ENCODE data around the gene SPRY1.
A peak's percentile ranks its signal among the peaks of the same experiment; 100 is the strongest.

The SPRY1 gene

DNA sequence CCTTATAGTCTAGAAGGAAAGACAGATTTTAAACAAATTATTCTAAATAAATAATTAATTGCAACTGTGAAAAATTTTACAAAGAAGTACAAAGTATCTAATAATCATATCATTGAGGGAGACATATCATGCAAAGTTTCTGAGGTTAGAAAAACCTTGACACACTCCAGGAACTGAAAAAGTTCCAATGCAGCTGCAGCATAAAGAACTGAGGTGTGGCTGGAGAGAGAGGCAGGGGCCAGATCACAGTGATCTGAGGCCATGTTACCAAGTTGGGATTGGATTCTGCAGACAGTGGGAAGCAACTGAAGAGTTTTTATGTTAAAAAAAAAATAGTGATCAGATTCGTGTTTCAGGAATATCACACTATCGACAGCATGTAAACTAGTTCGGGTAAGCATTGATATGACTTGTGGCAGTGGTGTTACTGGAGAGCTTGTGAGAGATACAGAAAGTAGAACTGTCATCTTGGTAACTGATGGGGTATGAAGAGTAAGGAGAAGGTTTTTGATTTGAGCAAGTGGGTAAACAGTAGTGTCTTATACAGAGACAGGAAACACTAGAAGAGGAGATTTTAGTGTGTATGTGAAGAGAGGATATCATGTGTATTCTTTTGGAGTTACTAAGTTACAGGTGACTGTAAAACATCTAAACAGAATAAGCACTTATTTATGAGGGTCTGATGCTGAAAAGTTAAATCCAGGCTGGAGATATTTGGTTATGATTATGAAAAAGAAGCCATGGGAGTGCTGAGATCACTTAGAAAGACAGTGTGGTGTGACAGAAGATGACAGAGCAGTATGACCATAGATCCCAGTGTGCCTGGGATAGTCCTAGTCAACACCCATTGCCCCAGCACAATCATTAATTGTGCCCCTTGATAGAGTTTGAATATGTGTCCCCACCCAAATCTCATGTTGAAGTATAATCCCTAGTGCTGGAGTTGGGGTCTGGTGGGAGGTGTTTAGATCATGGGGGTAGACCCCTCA, 15.6 kb upstream of the SPRY1 start:
- no peak for DNase-seq

DNA sequence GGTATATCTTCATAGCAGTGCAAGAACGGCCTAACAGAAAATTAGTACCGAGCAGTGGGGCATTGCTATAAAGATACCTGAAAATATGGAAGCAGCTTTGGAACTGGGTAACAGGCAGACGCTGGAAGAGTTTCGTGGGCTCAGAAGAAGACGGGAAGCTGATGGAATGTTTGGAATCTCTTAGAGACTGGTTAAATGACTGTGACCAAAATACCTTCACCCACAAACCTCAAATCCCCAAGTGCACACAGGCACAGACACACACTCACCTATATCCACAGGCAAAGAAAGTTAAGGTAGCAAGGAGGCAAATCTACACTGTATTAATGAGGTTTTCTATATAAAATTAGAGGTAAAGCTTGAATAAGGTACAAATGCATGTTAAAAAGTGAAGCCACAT, 14.6 kb upstream of the SPRY1 start:
- DNase-seq: no peak

DNA sequence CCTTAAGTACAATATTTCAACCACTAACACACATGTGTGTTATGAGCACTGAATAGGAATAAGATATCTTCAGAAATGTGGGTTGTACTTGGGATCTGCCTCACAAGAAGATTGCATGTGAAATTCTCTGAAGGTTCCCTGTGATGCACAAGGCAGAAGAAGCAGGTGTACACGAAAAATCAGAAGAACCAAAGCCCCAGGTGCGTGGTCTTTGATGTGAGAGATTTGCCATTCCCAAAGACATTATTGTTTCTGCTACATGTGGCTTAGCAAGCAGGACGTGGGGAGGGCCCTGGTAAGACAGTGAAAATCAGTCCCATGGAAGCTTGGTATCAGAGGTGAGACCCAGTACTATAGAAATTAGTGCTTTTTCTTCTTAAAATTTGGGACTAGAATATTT, 13.0 kb upstream of the SPRY1 start:
- no peak for DNase-seq

DNA sequence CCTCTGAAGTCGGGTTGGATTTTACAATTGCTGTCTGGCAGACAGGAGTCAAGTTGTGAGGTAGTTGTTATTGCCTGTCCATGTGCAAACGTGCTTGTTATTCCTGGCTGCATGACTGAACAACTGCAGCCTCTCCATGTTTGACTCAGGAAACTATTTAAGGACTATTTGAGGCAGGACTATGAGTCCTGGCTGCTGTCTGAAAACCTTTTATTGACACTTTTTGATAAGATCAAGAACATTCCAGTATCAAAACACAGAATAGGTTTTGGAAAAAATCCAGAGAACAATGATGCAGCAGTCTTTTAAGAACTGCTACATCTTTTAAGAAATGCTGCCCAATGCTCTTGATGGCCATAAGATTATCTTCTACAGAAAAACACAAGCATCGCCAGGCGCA, 10.0 kb upstream of the SPRY1 start:
- DNase-seq: no peak

DNA sequence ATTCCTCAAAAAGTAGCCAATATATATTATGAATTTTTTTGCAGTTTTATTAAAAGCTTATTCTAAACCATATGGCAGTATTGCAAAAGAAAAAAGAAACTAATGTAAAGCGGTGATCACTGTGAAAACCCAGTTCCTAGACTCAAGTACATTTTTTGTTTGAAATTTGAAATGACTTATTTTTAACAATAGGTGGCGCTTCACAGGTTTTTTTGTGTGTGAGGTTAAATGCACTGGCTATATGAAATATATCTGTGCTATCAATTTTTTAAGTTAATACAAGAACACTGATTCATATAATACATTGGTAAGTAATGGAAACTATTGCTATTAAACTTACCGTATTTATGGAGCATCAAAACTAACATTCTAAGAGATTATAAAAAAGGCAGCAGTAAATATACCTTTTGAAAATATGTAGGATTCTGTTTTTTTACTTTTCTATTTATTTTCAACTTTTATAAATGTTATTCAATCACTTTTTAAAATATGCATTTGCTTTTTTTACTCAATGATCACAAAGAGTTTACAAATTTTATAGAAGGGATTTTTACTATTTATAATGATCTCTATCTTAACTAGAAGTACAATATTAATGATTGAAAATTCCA, 5.6 kb upstream of the SPRY1 start:
- DNase-seq: no peak

DNA sequence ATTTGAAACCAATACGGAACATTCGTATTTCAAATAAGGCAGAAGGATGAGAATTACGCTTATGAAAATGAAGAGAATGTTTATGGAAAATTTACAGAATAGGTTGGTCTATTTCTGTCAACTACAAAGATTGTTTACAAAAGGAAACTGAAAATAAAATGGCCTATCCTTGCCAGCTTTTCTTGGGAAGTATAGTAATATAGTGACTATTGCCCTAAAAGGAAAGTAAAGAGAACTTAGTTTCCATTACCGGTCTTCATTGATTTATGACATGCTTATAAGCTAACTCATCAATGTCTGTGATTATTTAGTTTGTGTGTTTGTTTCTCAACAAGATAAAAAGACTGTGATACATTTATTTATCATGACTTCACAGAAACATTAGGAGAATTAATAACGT, 2.9 kb upstream of the SPRY1 start:
- DNase-seq: no peak

DNA sequence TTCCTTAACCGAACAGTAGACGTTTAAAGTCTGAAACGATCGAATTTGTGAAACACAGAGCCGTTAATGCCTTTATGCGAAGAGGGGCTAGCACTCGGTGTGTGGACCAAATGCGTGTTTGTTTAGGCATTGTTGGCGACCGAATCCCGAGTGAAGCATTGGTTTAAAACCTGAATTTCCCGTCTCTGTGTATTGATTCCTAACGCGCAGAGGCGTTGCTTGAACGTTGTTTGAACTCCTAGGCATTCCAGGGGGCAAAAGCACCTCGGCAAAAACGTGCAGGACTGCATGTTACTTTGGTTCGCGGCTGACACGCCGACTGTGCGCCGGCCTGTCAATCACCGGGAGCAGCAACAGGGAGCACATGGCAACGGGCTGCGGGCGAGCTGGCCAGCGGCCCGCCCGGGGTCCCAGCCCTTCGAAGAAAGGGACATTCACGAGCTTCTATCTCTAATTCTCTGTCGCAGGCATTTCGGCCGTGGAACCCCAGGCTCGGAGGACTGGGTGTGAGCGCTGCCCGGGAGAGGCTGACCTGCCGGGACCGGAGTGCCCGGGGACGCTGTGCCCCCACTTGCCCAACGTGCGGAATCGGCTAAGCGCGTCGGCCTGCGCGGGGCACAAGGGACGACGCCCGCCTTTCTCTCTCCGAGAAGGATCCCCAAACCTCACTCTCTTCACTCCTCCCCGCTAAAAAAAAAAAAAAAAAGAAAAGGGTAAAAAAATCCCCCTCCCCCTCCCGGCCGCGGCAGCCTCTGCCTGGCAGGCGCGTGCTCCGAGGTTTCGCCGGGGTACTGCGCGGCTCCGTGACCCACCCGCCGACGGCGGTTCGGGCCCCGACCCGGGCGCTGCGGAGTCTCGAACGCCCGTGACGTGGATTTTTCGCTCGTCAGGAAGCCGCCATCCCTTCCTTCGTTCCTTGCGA, 810 bp downstream of the SPRY1 start:
- DNase-seq: peak; percentile 19

DNA sequence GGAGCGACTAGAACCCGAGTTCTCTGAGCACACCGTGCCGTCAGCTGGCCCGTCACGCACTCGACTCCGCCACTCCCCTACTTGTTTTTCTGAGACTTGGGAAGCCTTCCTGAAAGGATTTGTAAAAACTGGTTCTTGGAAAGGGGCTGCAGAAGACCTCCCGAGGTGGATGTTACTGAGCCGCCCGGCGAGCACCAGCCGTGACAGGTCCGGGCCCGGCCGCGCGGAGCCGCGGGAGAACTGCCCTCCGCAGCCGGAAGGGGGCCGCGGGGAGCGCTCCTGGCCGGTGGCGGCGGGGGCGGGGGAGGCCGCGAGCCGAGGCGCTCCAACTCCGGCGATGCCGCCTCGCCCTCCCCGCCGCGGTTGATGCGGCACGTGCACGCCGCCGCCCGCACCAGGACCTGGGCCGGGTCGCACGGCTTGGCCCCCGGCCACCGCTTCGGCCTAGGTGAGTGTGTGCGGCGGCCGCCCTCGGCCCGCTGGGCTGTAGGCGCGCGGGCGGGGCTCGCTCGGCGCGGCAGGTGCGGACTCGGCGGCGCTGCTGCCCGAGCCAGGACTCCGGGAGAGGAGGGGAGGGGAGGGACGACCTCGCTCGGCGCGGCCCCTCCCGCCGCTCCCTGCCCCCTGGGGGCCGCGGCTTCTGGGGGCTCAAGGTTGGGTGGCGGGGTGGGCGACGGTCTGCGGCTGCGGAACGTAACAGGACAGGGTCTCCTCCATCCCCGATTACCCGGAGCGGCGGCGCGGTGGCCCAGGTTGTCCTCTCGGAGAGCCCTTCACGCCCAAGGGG, 1.7 kb downstream of the SPRY1 start:
- DNase-seq: peak; percentile 33

DNA sequence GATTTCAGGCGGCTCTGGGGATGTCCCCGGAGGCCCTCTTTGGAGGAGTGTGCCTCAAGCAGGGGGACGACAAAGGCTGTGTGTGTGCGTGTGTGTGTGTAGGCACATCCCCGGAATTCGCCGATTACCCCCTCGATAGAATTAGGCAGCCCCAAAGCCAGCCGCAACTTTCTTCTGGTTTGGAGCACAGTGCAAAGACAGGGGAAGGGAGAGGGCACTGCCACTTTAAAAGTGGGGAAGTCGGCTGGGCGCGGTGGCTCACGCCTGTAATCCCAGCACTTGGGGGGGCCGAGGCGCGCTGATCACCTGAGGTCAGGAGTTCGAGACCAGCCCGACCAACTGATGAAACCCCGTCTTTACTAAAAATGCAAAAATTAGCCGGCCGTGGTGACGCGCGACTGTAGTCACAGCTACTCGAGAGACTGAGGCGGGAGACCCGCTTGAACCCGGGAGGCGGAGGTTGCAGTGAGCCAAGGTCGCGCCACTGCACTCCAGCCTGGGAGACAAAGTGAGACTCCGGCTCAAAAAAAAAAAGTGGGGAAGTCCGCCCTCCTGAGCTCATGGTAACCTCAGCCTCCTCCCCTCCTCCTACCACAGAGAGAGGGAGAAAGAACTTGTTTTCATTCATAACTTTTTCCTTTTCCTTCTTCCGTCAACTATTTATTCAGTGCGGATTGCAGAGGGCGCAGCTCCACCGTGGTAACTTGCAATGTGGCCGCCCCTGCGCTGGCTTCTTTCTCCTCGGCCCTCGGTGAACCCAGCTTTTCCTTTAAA, 2.4 kb downstream of the SPRY1 start:
- DNase-seq: peak; percentile 14

DNA sequence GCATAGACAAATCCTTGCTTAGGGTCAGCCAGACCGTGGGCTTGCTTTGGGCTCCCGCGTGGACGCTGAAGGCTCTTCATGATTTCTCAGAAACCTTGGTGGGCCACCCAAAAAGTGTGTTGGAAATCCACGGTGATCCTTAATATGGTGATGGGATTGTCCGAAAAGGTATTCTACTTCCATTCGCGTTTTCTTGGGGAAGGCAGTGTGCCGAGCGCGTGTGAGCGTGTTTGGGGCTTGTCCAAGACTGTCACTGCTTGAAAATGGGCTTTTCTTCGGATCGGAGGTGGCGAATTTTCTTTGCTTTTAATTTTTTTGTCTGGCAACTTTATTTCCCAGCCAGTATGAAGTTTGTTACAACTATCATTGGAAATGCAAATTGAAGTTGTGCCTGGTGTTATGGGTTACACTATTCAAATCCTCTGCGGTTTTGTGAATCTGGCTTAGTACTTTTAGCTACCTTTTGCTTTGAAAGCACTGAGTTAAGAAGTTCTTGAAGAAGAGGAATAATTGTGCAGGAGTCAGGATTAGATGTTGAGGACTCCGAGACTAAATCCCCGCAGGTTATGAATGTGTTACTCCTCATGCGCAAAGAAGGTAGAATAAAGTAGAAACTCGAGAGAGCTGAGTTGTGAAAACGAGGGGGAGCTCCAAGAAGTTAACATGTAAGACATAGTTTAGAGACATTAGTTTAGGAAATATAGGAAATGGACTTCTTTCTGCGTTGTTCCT, 3.2 kb downstream of the SPRY1 start:
- DNase-seq: no peak

DNA sequence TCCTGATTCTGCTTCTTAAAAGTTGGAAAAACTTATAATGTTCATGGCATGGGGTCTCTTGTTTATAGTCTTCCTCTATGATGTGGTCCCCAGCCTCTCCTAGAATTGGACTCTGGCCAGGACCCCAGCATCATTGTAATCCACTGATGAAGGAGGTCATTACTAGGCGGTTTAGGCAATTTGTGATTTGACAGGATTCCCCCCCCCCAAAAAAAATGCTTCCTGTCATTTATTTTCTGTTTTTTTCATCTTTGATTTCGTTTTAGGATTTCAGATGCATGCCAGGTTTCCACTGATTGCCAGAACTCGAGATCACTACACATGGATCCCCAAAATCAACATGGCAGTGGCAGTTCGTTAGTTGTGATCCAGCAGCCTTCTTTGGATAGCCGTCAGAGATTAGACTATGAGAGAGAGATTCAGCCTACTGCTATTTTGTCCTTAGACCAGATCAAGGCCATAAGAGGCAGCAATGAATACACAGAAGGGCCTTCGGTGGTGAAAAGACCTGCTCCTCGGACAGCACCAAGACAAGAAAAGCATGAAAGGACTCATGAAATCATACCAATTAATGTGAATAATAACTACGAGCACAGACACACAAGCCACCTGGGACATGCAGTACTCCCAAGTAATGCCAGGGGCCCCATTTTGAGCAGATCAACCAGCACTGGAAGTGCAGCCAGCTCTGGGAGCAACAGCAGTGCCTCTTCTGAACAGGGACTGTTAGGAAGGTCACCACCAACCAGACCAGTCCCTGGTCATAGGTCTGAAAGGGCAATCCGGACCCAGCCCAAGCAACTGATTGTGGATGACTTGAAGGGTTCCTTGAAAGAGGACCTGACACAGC, 4.9 kb downstream of the SPRY1 start:
- no peak for DNase-seq

DNA sequence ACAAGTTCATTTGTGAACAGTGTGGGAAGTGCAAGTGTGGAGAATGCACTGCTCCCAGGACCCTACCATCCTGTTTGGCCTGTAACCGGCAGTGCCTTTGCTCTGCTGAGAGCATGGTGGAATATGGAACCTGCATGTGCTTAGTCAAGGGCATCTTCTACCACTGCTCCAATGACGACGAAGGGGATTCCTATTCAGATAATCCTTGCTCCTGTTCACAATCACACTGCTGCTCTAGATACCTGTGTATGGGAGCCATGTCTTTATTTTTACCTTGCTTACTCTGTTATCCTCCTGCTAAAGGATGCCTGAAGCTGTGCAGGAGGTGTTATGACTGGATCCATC, 5.5 kb downstream of the SPRY1 start:
- no peak for DNase-seq

DNA sequence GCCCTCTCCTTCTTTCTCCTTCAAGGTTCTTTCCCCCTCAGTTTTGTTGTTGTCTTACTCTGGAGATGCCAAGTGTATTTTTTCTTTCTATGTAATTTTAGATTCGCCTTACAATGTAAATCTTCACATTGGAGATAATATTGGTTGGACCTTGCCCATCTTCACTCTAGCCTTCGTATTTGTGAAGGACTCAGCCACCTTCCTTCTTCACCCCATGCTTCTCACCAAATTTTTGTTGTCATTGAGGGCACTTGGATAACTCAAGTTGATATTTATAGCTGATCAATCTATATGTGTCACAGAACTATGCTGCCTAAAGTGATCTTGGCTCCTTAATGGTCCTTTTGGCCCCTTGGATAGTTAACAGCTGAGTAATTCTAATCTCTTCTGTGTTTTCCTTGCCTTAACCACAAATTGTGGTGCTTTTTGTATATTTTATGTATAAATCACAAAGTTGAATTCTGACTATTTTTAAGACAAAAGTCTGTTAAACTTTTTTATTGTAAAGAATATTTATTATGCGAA, 6.5 kb downstream of the SPRY1 start:
- no peak for DNase-seq

DNA sequence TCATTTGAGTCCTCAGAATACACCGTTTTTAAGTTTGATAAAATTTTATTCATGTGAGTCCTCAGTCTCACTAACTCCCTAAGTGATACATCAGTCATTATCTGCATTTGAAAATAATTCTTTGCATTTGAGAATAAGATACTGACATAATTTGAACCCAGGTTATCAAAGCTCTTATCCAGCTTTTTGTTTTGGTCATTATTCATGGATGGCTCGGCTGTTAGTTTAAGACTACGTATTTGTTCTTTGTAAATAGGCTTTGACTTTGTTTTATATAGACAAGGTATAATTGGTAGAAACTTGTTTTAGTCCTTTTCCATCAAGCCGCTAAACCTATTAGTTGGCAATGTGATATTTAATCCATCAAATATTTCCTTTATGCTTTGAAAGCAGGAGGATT, 7.9 kb downstream of the SPRY1 start:
- DNase-seq: no peak

DNA sequence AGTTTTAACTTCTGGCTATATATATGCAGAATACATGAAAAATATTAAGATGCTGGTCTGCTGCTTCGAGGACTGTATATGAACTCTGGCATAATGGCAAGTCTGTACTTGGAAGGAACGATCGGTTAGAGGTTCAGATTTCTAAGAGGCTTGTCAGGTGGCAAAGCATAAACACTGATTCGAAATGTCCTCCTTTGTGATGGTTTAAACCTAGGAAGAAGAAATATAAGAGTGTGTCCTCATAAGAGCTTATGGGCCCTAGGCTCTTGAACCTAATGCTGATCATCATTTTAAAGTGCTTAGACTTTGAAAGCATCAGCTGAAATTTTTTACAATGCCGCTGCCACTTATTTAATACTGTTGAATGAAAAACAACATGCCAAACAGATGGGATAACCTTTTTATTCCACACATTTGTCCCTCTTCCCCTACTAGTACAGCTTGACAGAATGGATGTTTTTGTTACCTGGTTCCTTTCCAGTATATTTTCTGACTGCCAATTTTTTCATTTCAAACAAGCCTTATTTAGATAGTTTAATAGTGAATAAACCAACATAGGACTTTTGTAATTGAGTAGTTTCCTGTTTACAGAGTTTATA, 8.8 kb downstream of the SPRY1 start:
- DNase-seq: peak; percentile 9

DNA sequence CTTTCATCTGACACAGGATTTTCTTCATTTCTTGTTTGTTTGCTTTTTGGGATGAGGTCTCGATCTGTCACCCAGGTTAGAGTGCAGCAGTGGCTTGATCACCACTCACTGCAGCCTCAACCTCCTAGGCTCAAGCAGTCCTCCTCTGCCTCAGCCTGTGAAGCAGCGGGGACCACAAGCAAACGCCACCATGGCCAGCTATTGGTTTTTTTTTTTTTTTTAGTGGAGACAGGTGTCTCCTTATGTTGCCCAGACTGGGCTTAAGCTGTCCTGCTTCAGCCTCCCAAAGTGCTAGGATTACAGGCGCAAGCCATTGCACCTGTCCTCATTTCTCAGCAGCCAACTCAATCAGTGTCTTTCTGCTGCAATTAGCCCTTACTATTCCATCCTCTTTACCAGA, 10.3 kb downstream of the SPRY1 start:
- no peak for DNase-seq

DNA sequence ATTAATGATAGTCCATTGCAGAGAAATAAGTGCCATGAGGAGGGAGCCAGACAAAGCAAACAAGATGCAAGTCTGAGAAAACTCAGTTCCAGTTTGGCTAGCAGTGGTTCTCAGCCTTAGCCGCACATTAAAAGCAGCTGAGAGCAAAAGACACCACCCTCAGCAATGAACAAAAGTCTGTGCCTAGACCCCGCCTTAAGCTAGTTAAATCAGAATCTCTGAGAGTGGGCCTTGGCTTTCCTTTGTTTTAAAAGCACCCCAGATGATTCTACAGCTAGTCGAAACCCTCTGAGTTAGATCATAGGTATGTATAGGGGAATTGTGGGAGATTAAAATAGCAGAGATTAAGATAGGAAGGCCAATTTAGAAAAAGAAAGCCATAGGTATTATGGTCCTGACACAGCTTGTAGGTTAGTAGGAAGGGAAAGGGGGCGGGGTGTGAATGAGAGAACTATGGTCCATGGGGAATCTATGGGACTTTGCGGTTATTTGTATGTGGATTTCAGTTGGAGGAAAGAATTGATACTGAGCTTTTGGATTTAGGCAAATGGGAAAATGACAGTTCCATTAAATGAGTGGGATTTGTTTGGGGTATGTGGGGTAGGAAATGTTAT, 12.0 kb downstream of the SPRY1 start:
- no peak for DNase-seq

DNA sequence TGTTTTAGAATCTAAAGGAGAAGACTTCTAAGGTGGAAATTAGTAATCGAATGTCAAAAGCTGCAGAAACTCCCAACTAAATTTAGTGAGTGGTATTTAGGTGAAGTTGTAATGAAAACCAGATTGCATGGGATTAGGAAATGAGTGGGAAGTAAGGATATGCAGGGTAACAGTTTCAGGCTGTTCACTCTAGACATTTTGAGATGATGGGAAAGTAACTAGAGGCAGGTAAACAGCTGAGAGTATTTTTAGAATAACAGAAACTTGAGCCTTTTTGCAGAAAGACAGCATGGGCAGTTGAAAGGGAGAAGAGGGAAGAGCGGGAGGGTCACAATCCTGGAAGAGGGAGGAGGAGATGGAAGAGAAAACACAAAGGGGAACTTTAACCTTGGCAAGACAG, 12.7 kb downstream of the SPRY1 start:
- DNase-seq: no peak

DNA sequence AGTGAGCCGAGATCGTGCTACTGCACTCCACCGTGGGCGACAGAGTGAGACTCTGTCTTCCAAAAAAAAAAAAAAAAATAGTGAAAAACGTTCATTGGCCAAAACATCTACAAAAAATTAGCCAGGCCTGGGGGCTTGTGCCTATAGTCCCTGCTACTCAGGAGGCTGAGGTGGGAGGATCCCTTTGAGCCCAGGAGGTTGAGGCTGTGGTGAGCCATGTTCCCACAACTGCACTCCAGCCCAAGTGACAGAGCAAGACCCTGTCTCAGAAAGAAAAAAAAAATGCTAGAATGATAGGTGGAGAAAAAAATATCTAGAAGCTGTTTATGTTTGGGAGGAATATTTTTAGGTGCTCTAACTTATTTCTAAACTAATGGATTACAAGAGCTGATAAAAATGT, 14.9 kb downstream of the SPRY1 start:
- no peak for DNase-seq

Data from NCI-H2171 (cell line).